ENCODE data around the gene ITGA3.

DNA sequence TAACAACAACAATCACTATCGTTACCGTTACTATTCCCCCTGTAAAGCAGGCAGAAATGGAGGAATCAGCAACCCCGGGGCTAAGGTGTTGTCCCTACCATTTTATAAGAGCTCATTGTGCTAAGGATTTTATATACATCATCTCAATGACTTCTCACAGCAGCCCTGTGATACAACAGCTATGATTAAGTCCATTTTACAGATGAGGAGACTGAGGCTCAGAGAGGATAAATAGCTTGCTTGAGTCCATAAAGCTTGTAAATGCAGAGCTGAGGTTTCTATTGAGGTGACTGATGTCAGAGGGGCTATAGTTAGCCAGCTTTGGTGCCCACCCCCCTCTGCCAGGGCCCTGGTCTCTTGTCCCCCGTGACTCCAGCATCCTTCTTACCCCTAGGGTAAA is 22.5 kb downstream of the ITGA3 start:
- TF ChIP-seq, protein P1, sequence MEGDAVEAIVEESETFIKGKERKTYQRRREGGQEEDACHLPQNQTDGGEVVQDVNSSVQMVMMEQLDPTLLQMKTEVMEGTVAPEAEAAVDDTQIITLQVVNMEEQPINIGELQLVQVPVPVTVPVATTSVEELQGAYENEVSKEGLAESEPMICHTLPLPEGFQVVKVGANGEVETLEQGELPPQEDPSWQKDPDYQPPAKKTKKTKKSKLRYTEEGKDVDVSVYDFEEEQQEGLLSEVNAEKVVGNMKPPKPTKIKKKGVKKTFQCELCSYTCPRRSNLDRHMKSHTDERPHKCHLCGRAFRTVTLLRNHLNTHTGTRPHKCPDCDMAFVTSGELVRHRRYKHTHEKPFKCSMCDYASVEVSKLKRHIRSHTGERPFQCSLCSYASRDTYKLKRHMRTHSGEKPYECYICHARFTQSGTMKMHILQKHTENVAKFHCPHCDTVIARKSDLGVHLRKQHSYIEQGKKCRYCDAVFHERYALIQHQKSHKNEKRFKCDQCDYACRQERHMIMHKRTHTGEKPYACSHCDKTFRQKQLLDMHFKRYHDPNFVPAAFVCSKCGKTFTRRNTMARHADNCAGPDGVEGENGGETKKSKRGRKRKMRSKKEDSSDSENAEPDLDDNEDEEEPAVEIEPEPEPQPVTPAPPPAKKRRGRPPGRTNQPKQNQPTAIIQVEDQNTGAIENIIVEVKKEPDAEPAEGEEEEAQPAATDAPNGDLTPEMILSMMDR (IDR thresholded peaks at IDR 0.05 in 2 of 3, conservative IDR thresholded peaks at IDR 0.05 in 1 of 3; ENCODE audit: borderline replicate concordance in 1 of 3, insufficient read depth in 1 of 3, low read depth in 2 of 3, low read length in 2 of 3) = no peak
- TF ChIP-seq EZH2 (IDR thresholded peaks at IDR 0.05) (no peak), EZH2phosphoT487 (IDR thresholded peaks at IDR 0.05; ENCODE audit: borderline replicate concordance) (no peak), POLR2AphosphoS5 (IDR thresholded peaks at IDR 0.05; ENCODE audit: low read depth, low read length) (no peak), JUND (IDR thresholded peaks at IDR 0.05) (no peak), ZNF274 (IDR thresholded peaks at IDR 0.05; ENCODE audit: low read depth, low read length) (no peak), ELF1 (IDR thresholded peaks at IDR 0.05; ENCODE audit: borderline replicate concordance, low read depth) (no peak), RAD21 (IDR thresholded peaks at IDR 0.05; ENCODE audit: low read depth) (no peak)
- TF ChIP-seq, protein P2, sequence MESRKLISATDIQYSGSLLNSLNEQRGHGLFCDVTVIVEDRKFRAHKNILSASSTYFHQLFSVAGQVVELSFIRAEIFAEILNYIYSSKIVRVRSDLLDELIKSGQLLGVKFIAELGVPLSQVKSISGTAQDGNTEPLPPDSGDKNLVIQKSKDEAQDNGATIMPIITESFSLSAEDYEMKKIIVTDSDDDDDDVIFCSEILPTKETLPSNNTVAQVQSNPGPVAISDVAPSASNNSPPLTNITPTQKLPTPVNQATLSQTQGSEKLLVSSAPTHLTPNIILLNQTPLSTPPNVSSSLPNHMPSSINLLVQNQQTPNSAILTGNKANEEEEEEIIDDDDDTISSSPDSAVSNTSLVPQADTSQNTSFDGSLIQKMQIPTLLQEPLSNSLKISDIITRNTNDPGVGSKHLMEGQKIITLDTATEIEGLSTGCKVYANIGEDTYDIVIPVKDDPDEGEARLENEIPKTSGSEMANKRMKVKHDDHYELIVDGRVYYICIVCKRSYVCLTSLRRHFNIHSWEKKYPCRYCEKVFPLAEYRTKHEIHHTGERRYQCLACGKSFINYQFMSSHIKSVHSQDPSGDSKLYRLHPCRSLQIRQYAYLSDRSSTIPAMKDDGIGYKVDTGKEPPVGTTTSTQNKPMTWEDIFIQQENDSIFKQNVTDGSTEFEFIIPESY (IDR thresholded peaks at IDR 0.05; ENCODE audit: extremely low read depth, insufficient replicate concordance, low read length) = no peak
- TF ChIP-seq, protein P3, sequence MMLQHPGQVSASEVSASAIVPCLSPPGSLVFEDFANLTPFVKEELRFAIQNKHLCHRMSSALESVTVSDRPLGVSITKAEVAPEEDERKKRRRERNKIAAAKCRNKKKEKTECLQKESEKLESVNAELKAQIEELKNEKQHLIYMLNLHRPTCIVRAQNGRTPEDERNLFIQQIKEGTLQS (IDR thresholded peaks at IDR 0.05) = no peak
- TF ChIP-seq, protein P4, sequence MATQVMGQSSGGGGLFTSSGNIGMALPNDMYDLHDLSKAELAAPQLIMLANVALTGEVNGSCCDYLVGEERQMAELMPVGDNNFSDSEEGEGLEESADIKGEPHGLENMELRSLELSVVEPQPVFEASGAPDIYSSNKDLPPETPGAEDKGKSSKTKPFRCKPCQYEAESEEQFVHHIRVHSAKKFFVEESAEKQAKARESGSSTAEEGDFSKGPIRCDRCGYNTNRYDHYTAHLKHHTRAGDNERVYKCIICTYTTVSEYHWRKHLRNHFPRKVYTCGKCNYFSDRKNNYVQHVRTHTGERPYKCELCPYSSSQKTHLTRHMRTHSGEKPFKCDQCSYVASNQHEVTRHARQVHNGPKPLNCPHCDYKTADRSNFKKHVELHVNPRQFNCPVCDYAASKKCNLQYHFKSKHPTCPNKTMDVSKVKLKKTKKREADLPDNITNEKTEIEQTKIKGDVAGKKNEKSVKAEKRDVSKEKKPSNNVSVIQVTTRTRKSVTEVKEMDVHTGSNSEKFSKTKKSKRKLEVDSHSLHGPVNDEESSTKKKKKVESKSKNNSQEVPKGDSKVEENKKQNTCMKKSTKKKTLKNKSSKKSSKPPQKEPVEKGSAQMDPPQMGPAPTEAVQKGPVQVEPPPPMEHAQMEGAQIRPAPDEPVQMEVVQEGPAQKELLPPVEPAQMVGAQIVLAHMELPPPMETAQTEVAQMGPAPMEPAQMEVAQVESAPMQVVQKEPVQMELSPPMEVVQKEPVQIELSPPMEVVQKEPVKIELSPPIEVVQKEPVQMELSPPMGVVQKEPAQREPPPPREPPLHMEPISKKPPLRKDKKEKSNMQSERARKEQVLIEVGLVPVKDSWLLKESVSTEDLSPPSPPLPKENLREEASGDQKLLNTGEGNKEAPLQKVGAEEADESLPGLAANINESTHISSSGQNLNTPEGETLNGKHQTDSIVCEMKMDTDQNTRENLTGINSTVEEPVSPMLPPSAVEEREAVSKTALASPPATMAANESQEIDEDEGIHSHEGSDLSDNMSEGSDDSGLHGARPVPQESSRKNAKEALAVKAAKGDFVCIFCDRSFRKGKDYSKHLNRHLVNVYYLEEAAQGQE (IDR thresholded peaks at IDR 0.05; ENCODE audit: low read depth) = no peak
